Lower leg skin (tissue), 4 donors: ENCODE results near the gene PLCXD1. TPM values are rescaled to one million over a fixed set of nuclear protein-coding genes. Genes with fewer than 3 reads are reported as not detected.

Experiments
- DNase-seq, 2 donors: peaks; one replicate each; pipeline ENCODE4 v3.0.0-alpha.2; 2019; ENCODE audit warnings: low spot score in 2 of 2
- H3K4me3 ChIP-seq: fragments of 200-600 bp; sonication (generic); 2 replicates; pipeline ENCODE4 v1.5.1; 2017; ENCODE audit warnings: mild to moderate bottlenecking, low read depth; ENCODE audit not compliant: poor library complexity, severe bottlenecking
- POLR2A ChIP-seq, 2 donors: fragments of 450-650 bp; IDR thresholded peaks; one replicate each; pipeline ENCODE4 v1.6.1; 2016 to 2017; ENCODE audit warnings: antibody characterized with exemption in 2 of 2, mild to moderate bottlenecking in 1 of 2, moderate library complexity in 1 of 2
- WGBS, 2 donors: methylation state at CpG; one replicate each; pipeline ENCODE4 v1.1.5; 2018; 5-methylcytosine and 5-hydroxymethylcytosine counted together
- intact Hi-C: fragments of 100-400 bp; cut with DNase I; formaldehyde crosslinking; loops from one replicate; pipeline ENCODE4 v1.15.0; 2023; ENCODE audit warnings: low total_unique reads
- total RNA-seq, 4 donors: library from RNA; depleted of rRNA; stranded (reverse); fragments of >200 nt; gene quantifications; one replicate each; pipeline ENCODE4 v1.1.0, GENCODE V29; 2016
- TF ChIP-seq, protein P1 (sequence below), 3 donors: fragments of 450-650 bp; IDR thresholded peaks; one replicate each; pipeline ENCODE4 v1.5.1; 2016; ENCODE audit warnings: antibody characterized with exemption in 3 of 3, mild to moderate bottlenecking in 3 of 3, moderate library complexity in 2 of 3

The PLCXD1 gene
- total RNA-seq, 4 donors from 2014 or later = 64.1 to 111 (median 71.9) TPM

DNA sequence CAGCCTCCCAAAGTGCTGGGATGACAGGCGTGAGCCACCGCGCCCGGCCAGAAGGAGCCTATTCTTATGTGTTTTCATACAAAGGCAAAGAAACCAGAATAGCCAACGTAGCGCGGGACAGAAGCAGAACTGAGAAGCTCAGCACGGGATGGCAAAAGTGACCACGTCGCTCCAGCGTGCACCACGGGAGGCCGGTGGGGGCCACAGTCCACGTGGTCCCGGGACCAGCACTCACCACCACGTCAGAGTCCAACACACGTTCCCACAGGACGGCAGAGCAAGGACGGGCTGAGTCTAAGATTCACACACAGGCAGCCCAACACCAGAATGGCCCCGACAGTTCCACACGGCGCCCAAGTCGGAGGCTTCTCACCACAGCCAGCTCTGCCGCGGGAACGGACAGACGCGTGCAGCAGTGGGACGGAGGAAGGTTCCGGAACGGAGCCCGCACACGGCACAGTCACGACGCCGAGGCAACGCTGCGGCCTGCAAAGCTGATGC is 56.2 kb downstream of the PLCXD1 start:
- TF ChIP-seq POLR2A (IDR thresholded peaks at IDR 0.05) = no peak
- TF ChIP-seq, protein P1, sequence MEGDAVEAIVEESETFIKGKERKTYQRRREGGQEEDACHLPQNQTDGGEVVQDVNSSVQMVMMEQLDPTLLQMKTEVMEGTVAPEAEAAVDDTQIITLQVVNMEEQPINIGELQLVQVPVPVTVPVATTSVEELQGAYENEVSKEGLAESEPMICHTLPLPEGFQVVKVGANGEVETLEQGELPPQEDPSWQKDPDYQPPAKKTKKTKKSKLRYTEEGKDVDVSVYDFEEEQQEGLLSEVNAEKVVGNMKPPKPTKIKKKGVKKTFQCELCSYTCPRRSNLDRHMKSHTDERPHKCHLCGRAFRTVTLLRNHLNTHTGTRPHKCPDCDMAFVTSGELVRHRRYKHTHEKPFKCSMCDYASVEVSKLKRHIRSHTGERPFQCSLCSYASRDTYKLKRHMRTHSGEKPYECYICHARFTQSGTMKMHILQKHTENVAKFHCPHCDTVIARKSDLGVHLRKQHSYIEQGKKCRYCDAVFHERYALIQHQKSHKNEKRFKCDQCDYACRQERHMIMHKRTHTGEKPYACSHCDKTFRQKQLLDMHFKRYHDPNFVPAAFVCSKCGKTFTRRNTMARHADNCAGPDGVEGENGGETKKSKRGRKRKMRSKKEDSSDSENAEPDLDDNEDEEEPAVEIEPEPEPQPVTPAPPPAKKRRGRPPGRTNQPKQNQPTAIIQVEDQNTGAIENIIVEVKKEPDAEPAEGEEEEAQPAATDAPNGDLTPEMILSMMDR (IDR thresholded peaks at IDR 0.05) = no peak
- DNase-seq = no peak
- 82 to 83% methylated on average over 24 to 38 of the region's 38 CpGs for WGBS, 2 donors
- intact Hi-C loops = no loop called here
- H3K4me3 ChIP-seq = no peak overlapping the region

GRCh38 chrX:338281-338835 is 57.2 kb downstream of the PLCXD1 start:
- 91 to 93% methylated on average over 52 to 53 of the region's 53 CpGs for WGBS, 2 donors
- no peak for DNase-seq
- intact Hi-C loops = no loop called here
- H3K4me3 ChIP-seq = no peak overlapping the region
- TF ChIP-seq, protein P1 (IDR thresholded peaks at IDR 0.05) = no peak
- TF ChIP-seq POLR2A (IDR thresholded peaks at IDR 0.05) = no peak

DNA sequence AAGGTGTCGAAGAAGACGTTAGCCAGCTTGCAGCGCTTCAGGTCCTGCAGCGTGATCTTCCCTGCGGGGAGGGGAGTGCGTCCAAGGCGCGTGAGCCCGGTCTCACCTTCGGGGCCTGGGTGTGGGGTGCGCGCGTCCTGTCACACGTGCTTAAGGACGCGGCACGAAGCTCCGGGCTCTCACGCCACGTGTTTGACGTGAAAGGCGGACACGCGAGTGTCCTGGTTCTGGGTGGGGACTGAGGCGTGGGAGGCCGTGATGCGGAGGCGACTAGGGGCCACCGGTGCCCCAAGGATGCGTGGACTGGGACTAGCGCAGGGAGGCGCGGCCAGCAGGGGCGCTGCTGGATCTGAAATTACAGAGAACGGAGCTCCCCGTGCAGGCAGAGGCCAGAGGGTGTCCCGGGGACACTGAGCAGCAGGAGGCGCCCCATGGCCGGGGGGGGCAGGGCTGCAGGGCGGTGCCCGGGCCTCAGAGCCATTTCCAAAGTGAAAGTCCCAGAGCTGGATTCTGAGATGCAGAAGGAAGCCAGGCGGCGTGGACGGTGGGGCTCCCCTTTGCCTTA is 57.7 kb downstream of the PLCXD1 start:
- intact Hi-C loops = no loop called here
- H3K4me3 ChIP-seq = no peak overlapping the region
- DNase-seq = no peak
- TF ChIP-seq, protein P1 (IDR thresholded peaks at IDR 0.05) = no peak
- TF ChIP-seq POLR2A (IDR thresholded peaks at IDR 0.05) = no peak
- WGBS, 2 donors = 95% methylated on average over 36 to 41 of the region's 44 CpGs

- no peak for DNase-seq
- intact Hi-C loops = no loop called here
- 90 to 94% methylated on average over 12 to 21 of the region's 24 CpGs for WGBS, 2 donors
- no peak overlapping the region for H3K4me3 ChIP-seq
- TF ChIP-seq POLR2A (IDR thresholded peaks at IDR 0.05) = no peak
- TF ChIP-seq, protein P1 (IDR thresholded peaks at IDR 0.05) = no peak
Observed at GRCh38 chrX:340121-340520, 58.9 kb downstream of the PLCXD1 start.

- TF ChIP-seq POLR2A (IDR thresholded peaks at IDR 0.05) = no peak
- TF ChIP-seq, protein P1 (IDR thresholded peaks at IDR 0.05) = no peak
- no peak overlapping the region for H3K4me3 ChIP-seq
- peak in 1 of 2 donors; percentile 78 for DNase-seq
- WGBS, 2 donors = 94 to 98% methylated on average over 34 to 37 of the region's 52 CpGs
- intact Hi-C loops = no loop called here
Observed at GRCh38 chrX:340641-341423, 59.7 kb downstream of the PLCXD1 start.
